SK-N-MC (cell line): ENCODE results near the gene CACNA2D1.

Experiments
- DNase-seq: peaks from one replicate; pipeline ENCODE4 v3.0.0-alpha.2; 2011; ENCODE audit warnings: low read depth, low spot score
- H3K27ac ChIP-seq: fragments of 200-600 bp; sonication (generic); 2 replicates; pipeline ENCODE4 v1.5.1; 2016; ENCODE audit warnings: mixed run types
- H3K36me3 ChIP-seq: fragments of 200-600 bp; sonication (generic); 2 replicates; pipeline ENCODE4 v1.6.1; 2017; ENCODE audit warnings: antibody characterized with exemption, low read length, mixed read lengths; ENCODE audit not compliant: insufficient read depth
- H3K4me3 ChIP-seq: fragments of 200-600 bp; sonication (generic); 2 replicates; pipeline ENCODE4 v1.5.1; 2016
- H3K9ac ChIP-seq: fragments of 200-600 bp; sonication (generic); 2 replicates; pipeline ENCODE4 v1.8.0; 2017; ENCODE audit warnings: mixed run types, mixed read lengths; ENCODE audit not compliant: insufficient read length
- H3K9me3 ChIP-seq: fragments of 200-600 bp; sonication (generic); 2 replicates; pipeline ENCODE4 v1.6.1; 2017; ENCODE audit warnings: low read depth, mild to moderate bottlenecking, antibody characterized with exemption, low read length, moderate library complexity, mixed read lengths
- EZH2 ChIP-seq: fragments of 200-600 bp; sonication (generic); IDR thresholded peaks from one replicate; pipeline ENCODE4 v1.6.1; 2017; ENCODE audit warnings: antibody characterized with exemption
- FOXP2 ChIP-seq: optimal IDR thresholded peaks from 2 replicates; pipeline ENCODE3; 2011; ENCODE audit warnings: mild to moderate bottlenecking, moderate library complexity; ENCODE audit not compliant: insufficient read depth; ENCODE audit errors: extremely low read length, control extremely low read depth
- POLR2AphosphoS5 ChIP-seq: IDR thresholded peaks from 2 replicates; pipeline ENCODE4 v1.6.1; 2012; ENCODE audit warnings: mild to moderate bottlenecking, low read depth, low read length, borderline replicate concordance

CACNA2D1 gene

DNA sequence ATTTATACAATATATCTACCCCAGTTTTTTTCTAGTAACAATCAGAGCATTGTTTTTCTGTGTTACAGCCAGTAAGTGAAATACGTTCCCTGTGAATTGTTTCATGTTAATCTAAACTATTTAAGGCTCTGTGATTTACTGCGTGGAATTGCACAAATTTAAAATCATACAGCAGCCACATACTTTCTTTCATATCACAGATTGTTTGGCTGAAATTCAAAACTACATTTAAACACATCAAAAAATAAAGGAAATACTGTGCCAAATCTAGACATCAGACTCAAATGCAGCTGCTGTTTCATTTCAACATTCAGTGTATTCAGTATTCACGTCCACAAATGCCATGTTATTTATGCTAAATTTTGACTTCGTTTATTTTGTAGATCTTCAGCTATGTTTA, 431.1 kb downstream of the CACNA2D1 start:
- H3K4me3 ChIP-seq, result no peak overlapping the region
- H3K9me3 ChIP-seq, result no peaks in the 10 kb centered on the region
- H3K9ac ChIP-seq, result no peak overlapping the region
- TF ChIP-seq FOXP2, result no peak
- no peak for TF ChIP-seq EZH2
- TF ChIP-seq POLR2AphosphoS5, result no peak
- no peak for DNase-seq
- no peak overlapping the region for H3K27ac ChIP-seq
- H3K36me3 ChIP-seq, result peaks cover 8% of the 10 kb centered on the region; the same call in 1 of the 2 replicates

DNA sequence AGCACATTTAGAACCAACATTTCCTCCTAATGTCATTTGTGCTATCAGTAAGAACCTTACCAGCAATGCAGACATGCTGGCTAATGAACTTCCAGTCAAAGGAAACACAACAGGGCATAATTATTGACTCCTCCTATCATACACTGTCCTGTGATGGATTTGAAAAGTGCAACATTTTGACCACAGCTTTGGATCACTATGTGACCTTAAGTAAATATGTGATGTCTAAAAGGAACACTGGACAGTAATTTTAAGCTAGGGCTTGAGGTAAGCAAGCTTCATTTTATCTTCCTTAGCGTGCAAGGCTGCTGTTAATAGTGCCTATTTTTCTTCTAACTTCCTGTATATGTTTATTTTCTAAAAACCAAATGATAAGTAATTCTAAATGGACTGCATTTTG, 433.2 kb downstream of the CACNA2D1 start:
- Histone ChIP-seq H3K36me3 (peaks cover 8% of the 10 kb centered on the region; the same call in 1 of the 2 replicates), H3K9ac (no peak overlapping the region), H3K27ac (no peak overlapping the region), H3K9me3 (no peaks in the 10 kb centered on the region), H3K4me3 (no peak overlapping the region)
- TF ChIP-seq POLR2AphosphoS5, result no peak
- no peak for TF ChIP-seq EZH2
- no peak for TF ChIP-seq FOXP2
- no peak for DNase-seq

DNA sequence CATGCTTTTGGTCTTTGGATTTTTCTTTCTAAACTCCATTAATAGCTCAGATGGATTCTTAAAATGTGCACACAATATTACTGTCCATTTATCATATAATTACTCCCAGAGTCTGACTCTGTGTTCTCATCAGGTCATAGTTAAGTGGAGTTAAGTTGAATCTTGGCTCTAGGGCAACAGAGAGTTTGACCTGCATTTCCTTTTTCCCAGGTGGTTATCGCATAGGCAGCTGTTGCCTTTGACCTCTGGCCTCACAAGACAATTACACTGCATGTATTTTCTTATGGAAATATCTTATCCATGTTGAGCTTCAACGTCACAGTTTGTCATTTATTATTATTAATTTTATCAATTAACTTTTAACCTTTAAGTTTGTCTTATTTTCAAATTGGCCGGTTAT, 436.3 kb downstream of the CACNA2D1 start:
- no peak for TF ChIP-seq POLR2AphosphoS5
- no peak for TF ChIP-seq EZH2
- TF ChIP-seq FOXP2, result no peak

GRCh38 chr7:82005056-82005455, 438.5 kb downstream of the CACNA2D1 start:
- Histone ChIP-seq H3K36me3 (peaks cover 4% of the 10 kb centered on the region; the same call in 1 of the 2 replicates), H3K4me3 (no peak overlapping the region), H3K27ac (no peak overlapping the region), H3K9ac (no peak overlapping the region), H3K9me3 (no peaks in the 10 kb centered on the region)
- no peak for DNase-seq
- no peak for TF ChIP-seq FOXP2
- TF ChIP-seq EZH2, result no peak
- no peak for TF ChIP-seq POLR2AphosphoS5

More for the DNA sequence above, 436.3 kb downstream of the CACNA2D1 start:
- Histone ChIP-seq H3K36me3 (peaks cover 8% of the 10 kb centered on the region; the same call in 1 of the 2 replicates), H3K4me3 (no peak overlapping the region), H3K9ac (no peak overlapping the region), H3K9me3 (no peaks in the 10 kb centered on the region), H3K27ac (no peak overlapping the region)
- DNase-seq, result no peak

- Histone ChIP-seq H3K4me3 (no peak overlapping the region), H3K9me3 (no peaks in the 10 kb centered on the region), H3K36me3 (peaks cover 13% of the 10 kb centered on the region; the same call in 1 of the 2 replicates), H3K27ac (no peak overlapping the region), H3K9ac (no peak overlapping the region)
- no peak for DNase-seq
- TF ChIP-seq POLR2AphosphoS5 (no peak), EZH2 (no peak), FOXP2 (no peak)
Measured at GRCh38 chr7:81993186-81993585, 450.4 kb downstream of the CACNA2D1 start.

GRCh38 chr7:81990395-81990794, 453.2 kb downstream of the CACNA2D1 start:
- H3K4me3 ChIP-seq, result no peak overlapping the region
- H3K36me3 ChIP-seq, result peaks cover 13% of the 10 kb centered on the region; the same call in 1 of the 2 replicates
- no peak overlapping the region for H3K27ac ChIP-seq
- H3K9me3 ChIP-seq, result no peaks in the 10 kb centered on the region
- H3K9ac ChIP-seq, result no peak overlapping the region
- no peak for DNase-seq
- TF ChIP-seq EZH2 (no peak), FOXP2 (no peak), POLR2AphosphoS5 (no peak)

DNA sequence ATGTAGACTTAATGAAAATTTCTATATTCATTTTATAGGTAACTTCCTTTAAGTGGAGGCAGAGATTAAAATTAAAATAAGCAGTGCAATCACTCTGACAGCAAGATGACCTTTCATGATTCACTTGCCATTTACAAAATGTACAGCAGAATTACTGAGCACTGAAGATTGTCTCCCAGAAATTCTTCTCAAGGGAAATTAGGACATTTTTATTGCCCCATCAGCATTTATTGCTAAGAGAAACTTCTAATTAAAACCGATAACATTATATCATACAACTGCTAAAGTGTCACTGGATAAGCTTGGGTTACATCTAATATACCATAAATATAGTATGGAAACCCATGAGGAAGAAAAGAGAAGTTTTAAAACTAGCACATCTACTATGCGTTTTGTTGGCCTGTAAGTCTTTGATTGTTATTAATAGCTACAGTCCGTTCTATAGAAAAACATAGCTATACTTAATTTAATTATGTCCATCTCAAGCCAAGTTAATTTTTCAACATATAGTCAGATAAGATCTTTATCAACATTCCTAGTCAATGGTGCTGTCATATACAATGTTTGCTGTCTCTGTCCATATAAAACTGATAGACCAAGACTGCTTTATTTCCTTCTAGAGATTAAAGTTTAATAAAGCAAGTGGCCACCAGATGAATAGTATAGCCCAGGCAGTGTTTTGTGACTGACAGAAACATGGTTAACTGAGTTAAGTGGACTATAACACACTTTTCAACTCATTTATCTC, 456.7 kb downstream of the CACNA2D1 start:
- Histone ChIP-seq H3K9me3 (no peaks in the 10 kb centered on the region), H3K4me3 (no peak overlapping the region), H3K27ac (no peak overlapping the region), H3K36me3 (peaks cover 18% of the 10 kb centered on the region; the same call in 1 of the 2 replicates), H3K9ac (no peak overlapping the region)
- TF ChIP-seq FOXP2 (no peak), POLR2AphosphoS5 (no peak), EZH2 (no peak)
- no peak for DNase-seq

GRCh38 chr7:81983406-81983805, 460.2 kb downstream of the CACNA2D1 start:
- no peak overlapping the region for H3K9ac ChIP-seq
- no peak overlapping the region for H3K4me3 ChIP-seq
- peaks cover 5% of the 10 kb centered on the region; the same call in 1 of the 2 replicates for H3K36me3 ChIP-seq
- H3K9me3 ChIP-seq, result no peaks in the 10 kb centered on the region
- H3K27ac ChIP-seq, result no peak overlapping the region
- TF ChIP-seq FOXP2 (no peak), POLR2AphosphoS5 (no peak)
- no peak for DNase-seq

- TF ChIP-seq FOXP2, result no peak
- no peak for TF ChIP-seq POLR2AphosphoS5
- no peak for TF ChIP-seq EZH2
- Histone ChIP-seq H3K4me3 (no peak overlapping the region), H3K9ac (no peak overlapping the region), H3K36me3 (no peaks in the 10 kb centered on the region; the same call in 1 of the 2 replicates), H3K9me3 (no peaks in the 10 kb centered on the region), H3K27ac (no peak overlapping the region)
- no peak for DNase-seq
Measured at GRCh38 chr7:81973117-81973516, 470.5 kb downstream of the CACNA2D1 start.
